Measurements from ENCODE around the gene KCND2. TPM values are rescaled to one million over a fixed set of nuclear protein-coding genes. Genes with fewer than 3 reads are reported as not detected.

Gene KCND2
- polyA plus RNA-seq, 3 donors, result not detected

DNA sequence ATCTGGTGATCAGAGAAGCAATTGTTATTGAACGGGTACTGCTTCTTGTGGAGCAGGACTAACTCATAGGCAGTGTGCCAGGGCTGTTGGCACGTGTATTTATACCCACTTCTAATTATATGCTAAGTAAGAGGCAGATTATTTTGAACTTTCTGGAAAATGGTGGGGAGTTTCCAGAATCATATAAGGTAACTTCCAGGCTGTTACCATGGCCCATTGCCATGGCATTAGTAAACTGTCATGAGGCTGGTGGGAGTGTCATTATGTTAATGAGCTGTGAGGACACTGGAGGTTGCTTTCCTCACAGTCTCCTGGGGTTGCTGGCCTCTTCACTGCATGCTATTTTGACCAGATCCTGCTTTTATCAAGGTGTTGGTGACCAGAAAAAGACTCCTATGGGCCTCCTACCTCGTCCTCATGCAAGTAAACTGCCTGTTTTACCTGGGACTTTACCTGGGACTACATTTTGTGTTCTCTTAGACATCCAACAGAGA lies 122.6 kb downstream of the KCND2 start:
- intact Hi-C loops (cut with micrococcal nuclease), result no loop called here
- no peak for DNase-seq
- no CpG with 5 or more reads among the region's 3 CpGs for WGBS (ENCODE audit: insufficient coverage)

DNA sequence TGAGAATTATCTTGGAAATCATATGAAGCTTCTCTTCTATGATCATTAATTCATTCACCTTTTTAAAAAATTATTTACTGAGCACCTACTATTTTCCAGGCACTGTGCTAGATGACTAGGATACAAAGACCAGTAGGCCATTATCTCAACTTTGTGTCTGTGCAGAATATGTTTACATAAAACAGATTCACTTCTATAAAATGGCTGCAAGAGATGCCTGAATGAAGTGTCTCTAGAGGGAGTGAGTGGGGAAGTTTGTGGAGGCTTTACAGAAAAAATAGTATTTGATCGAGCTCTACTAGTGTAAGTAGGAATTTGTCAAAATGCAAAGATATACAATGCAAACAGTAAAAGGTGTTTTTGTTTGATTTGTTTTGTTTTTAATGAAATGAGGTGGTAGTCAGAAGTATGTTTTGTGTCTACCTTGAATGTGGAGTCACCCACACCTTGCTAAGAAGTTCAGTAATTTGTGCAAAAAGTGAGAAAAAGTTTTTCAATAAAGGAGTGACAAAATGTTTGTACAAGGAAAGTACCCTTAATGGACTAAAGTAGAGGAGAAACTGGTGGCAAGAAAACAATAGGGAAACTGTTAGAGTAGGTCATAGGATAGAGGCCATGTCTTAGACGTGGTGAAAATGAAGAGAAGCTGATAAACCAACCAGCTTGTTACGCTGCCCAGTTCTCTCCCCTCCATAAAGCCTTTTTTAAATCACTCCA lies 125.5 kb downstream of the KCND2 start:
- WGBS (ENCODE audit: insufficient coverage), result 100% methylated on average over 2 of the region's 3 CpGs

More for the DNA sequence above, 122.6 kb downstream of the KCND2 start:
- Histone ChIP-seq H2AFZ (ENCODE audit: insufficient read depth, low read depth, low read length, poor library complexity, severe bottlenecking) (no peak overlapping the region), H3K9ac (ENCODE audit: insufficient read depth, low read length, poor library complexity, severe bottlenecking) (no peak overlapping the region), H3K79me2 (ENCODE audit: insufficient read depth, low read length) (no peaks in the 10 kb centered on the region), H3K27ac (ENCODE audit: low read depth in 1 of 2, low read length in 2 of 2) (no peak overlapping the region), H3K9me3 (replicated peaks in 1 of 2; ENCODE audit: control insufficient read depth in 1 of 2, insufficient read depth in 1 of 2, low read length in 2 of 2) (no peaks in the 10 kb centered on the region), H3K4me1 (ENCODE audit: control insufficient read depth in 1 of 2, insufficient read depth in 2 of 2, low read length in 2 of 2) (no peaks in the 10 kb centered on the region), H3K27me3 (ENCODE audit: control insufficient read depth in 2 of 2, insufficient read depth in 2 of 2, low read length in 2 of 2) (no peaks in the 10 kb centered on the region), H3K4me3 (replicated peaks in 1 of 3; ENCODE audit: low read depth in 2 of 3, low read length in 3 of 3) (no peak overlapping the region), H3K4me2 (replicated peaks; ENCODE audit: extremely low read depth, low read length, poor library complexity, severe bottlenecking) (no peak overlapping the region), H3K36me3 (replicated peaks in 1 of 2; ENCODE audit: control insufficient read depth in 1 of 2, insufficient read depth in 2 of 2, low read length in 2 of 2) (no peaks in the 10 kb centered on the region), H4K20me1 (ENCODE audit: insufficient read depth, low read length) (no peaks in the 10 kb centered on the region)
- Mint-ChIP-seq H3K9me3 (no peaks in the 10 kb centered on the region), H3K4me3 (no peak overlapping the region), H3K27me3 (ENCODE audit: low read depth in 3 of 3) (no peaks in the 10 kb centered on the region), H3K36me3 (no peaks in the 10 kb centered on the region), H3K4me1 (no peaks in the 10 kb centered on the region), H3K27ac (no peak overlapping the region)
- TF ChIP-seq, protein P1, sequence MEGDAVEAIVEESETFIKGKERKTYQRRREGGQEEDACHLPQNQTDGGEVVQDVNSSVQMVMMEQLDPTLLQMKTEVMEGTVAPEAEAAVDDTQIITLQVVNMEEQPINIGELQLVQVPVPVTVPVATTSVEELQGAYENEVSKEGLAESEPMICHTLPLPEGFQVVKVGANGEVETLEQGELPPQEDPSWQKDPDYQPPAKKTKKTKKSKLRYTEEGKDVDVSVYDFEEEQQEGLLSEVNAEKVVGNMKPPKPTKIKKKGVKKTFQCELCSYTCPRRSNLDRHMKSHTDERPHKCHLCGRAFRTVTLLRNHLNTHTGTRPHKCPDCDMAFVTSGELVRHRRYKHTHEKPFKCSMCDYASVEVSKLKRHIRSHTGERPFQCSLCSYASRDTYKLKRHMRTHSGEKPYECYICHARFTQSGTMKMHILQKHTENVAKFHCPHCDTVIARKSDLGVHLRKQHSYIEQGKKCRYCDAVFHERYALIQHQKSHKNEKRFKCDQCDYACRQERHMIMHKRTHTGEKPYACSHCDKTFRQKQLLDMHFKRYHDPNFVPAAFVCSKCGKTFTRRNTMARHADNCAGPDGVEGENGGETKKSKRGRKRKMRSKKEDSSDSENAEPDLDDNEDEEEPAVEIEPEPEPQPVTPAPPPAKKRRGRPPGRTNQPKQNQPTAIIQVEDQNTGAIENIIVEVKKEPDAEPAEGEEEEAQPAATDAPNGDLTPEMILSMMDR (IDR thresholded peaks at IDR 0.05), result no peak

More for the DNA sequence above, 125.5 kb downstream of the KCND2 start:
- TF ChIP-seq, protein P1 (IDR thresholded peaks at IDR 0.05), result no peak
- Histone ChIP-seq H3K9ac (ENCODE audit: insufficient read depth, low read length, poor library complexity, severe bottlenecking) (no peak overlapping the region), H3K4me3 (replicated peaks in 1 of 3; ENCODE audit: low read depth in 2 of 3, low read length in 3 of 3) (no peak overlapping the region), H3K9me3 (replicated peaks in 1 of 2; ENCODE audit: control insufficient read depth in 1 of 2, insufficient read depth in 1 of 2, low read length in 2 of 2) (no peaks in the 10 kb centered on the region), H3K79me2 (ENCODE audit: insufficient read depth, low read length) (no peaks in the 10 kb centered on the region), H3K27ac (ENCODE audit: low read depth in 1 of 2, low read length in 2 of 2) (no peak overlapping the region), H3K27me3 (ENCODE audit: control insufficient read depth in 2 of 2, insufficient read depth in 2 of 2, low read length in 2 of 2) (no peaks in the 10 kb centered on the region), H4K20me1 (ENCODE audit: insufficient read depth, low read length) (no peaks in the 10 kb centered on the region), H3K4me1 (ENCODE audit: control insufficient read depth in 1 of 2, insufficient read depth in 2 of 2, low read length in 2 of 2) (no peaks in the 10 kb centered on the region), H3K4me2 (replicated peaks; ENCODE audit: extremely low read depth, low read length, poor library complexity, severe bottlenecking) (no peak overlapping the region), H2AFZ (ENCODE audit: insufficient read depth, low read depth, low read length, poor library complexity, severe bottlenecking) (no peak overlapping the region), H3K36me3 (replicated peaks in 1 of 2; ENCODE audit: control insufficient read depth in 1 of 2, insufficient read depth in 2 of 2, low read length in 2 of 2) (no peaks in the 10 kb centered on the region)
- no peaks in the 10 kb centered on the region for H3K27me3 Mint-ChIP-seq (ENCODE audit: low read depth in 3 of 3)
- no peak for DNase-seq
- H3K9me3 Mint-ChIP-seq, result no peaks in the 10 kb centered on the region
- no peaks in the 10 kb centered on the region for H3K4me1 Mint-ChIP-seq
- no peak overlapping the region for H3K4me3 Mint-ChIP-seq
- intact Hi-C loops (cut with micrococcal nuclease), result no loop called here
- no peak overlapping the region for H3K27ac Mint-ChIP-seq
- no peaks in the 10 kb centered on the region for H3K36me3 Mint-ChIP-seq

Measured in CD14-positive monocyte (primary cell).